T-helper 22 cell (primary cell): ENCODE measurements around the gene SLC22A2.

ENCODE experiments used
- DNase-seq: peaks from one replicate; pipeline ENCODE4 v3.0.0-alpha.2; 2020; ENCODE audit warnings: low read depth

Gene SLC22A2

GRCh38 chr6:160207618-160208017, 51.0 kb downstream of the SLC22A2 start:
- DNase-seq, result no peak

GRCh38 chr6:160204710-160205109, 53.9 kb downstream of the SLC22A2 start:
- no peak for DNase-seq

- no peak for DNase-seq
Observed at GRCh38 chr6:160203953-160204352, 54.7 kb downstream of the SLC22A2 start.

GRCh38 chr6:160203522-160203921, 55.1 kb downstream of the SLC22A2 start:
- DNase-seq, result no peak

GRCh38 chr6:160203076-160203475, 55.5 kb downstream of the SLC22A2 start:
- no peak for DNase-seq

GRCh38 chr6:160202411-160202810, 56.2 kb downstream of the SLC22A2 start:
- DNase-seq, result no peak

GRCh38 chr6:160201061-160201460, 57.6 kb downstream of the SLC22A2 start:
- no peak for DNase-seq

GRCh38 chr6:160198606-160199211, 59.9 kb downstream of the SLC22A2 start:
- DNase-seq, result no peak

- no peak for DNase-seq
Observed at GRCh38 chr6:160197662-160198061, 61.0 kb downstream of the SLC22A2 start.

GRCh38 chr6:160194808-160195207, 63.8 kb downstream of the SLC22A2 start:
- no peak for DNase-seq

- no peak for DNase-seq
Observed at GRCh38 chr6:160192840-160193239, 65.8 kb downstream of the SLC22A2 start.

- DNase-seq, result no peak
Observed at GRCh38 chr6:160190973-160191372, 67.6 kb downstream of the SLC22A2 start.

- DNase-seq, result no peak
Observed at GRCh38 chr6:160190081-160190480, 68.5 kb downstream of the SLC22A2 start.

- no peak for DNase-seq
Observed at GRCh38 chr6:160188773-160189172, 69.8 kb downstream of the SLC22A2 start.

- DNase-seq, result no peak
Observed at GRCh38 chr6:160180706-160181105, 77.9 kb downstream of the SLC22A2 start.

- DNase-seq, result no peak
Observed at GRCh38 chr6:160178271-160178670, 80.3 kb downstream of the SLC22A2 start.

GRCh38 chr6:160177220-160177619, 81.4 kb downstream of the SLC22A2 start:
- no peak for DNase-seq

GRCh38 chr6:160174681-160175080, 83.9 kb downstream of the SLC22A2 start:
- no peak for DNase-seq

GRCh38 chr6:160173806-160174527, 84.7 kb downstream of the SLC22A2 start:
- no peak for DNase-seq

- DNase-seq, result no peak
Observed at GRCh38 chr6:160172704-160173103, 85.9 kb downstream of the SLC22A2 start.

GRCh38 chr6:160170018-160170680, 88.5 kb downstream of the SLC22A2 start:
- DNase-seq, result no peak

- DNase-seq, result no peak
Observed at GRCh38 chr6:160167604-160168399, 90.8 kb downstream of the SLC22A2 start.
